Prostate gland (tissue), 1 donor: ENCODE results near the gene MUC12.

Experiments used
- POLR2A ChIP-seq: fragments of 450-650 bp; IDR thresholded peaks from one replicate; pipeline ENCODE4 v1.6.1; 2016; ENCODE audit warnings: antibody characterized with exemption, mild to moderate bottlenecking
- POLR2AphosphoS5 ChIP-seq: sonication (generic); formaldehyde crosslinking; IDR thresholded peaks from one replicate; pipeline ENCODE4 v1.6.1; 2017; ENCODE audit warnings: antibody characterized with exemption

GRCh38 chr7:100974021-100974420 lies 4.7 kb downstream of the MUC12 start:
- no peak for TF ChIP-seq POLR2AphosphoS5
- no peak for TF ChIP-seq POLR2A
